CD14-positive monocyte (primary cell): ENCODE measurements around the gene NPFFR1. TPM values are rescaled to one million over a fixed set of nuclear protein-coding genes. Genes with fewer than 3 reads are reported as not detected.

Source experiments
- DNase-seq, 3 donors: peaks; one replicate each; pipeline ENCODE4 v3.0.0-alpha.2; 2011 to 2022
- H2AFZ ChIP-seq: 2 replicates; pipeline ENCODE4 v1.6.0; 2012; ENCODE audit warnings: mild to moderate bottlenecking, low read depth, low read length, inconsistent platforms; ENCODE audit not compliant: insufficient read depth, poor library complexity, severe bottlenecking
- H3K27ac ChIP-seq, 2 donors: 1 replicate in 1 of 2; 2 replicates in 1 of 2; pipeline ENCODE4 v1.5.1; 2012 to 2013; ENCODE audit warnings: low read length in 2 of 2, control low read depth in 1 of 2, inconsistent platforms in 1 of 2, low read depth in 1 of 2, mild to moderate bottlenecking in 1 of 2
- H3K27me3 ChIP-seq, 2 donors: one replicate each; pipeline versions ENCODE4 v1.6.0 to v1.6.1; 2011 to 2013; ENCODE audit warnings: low read length in 2 of 2; ENCODE audit not compliant: control insufficient read depth in 2 of 2, insufficient read depth in 2 of 2
- H3K36me3 ChIP-seq, 2 donors: replicated peaks in 1 of 2; 1 replicate in 1 of 2; 2 replicates in 1 of 2; pipeline versions ENCODE4 v1.5.1 to v1.6.1; 2012 to 2013; ENCODE audit warnings: low read length in 2 of 2, control low read depth in 1 of 2, inconsistent platforms in 1 of 2, mild to moderate bottlenecking in 1 of 2; ENCODE audit not compliant: insufficient read depth in 2 of 2, control insufficient read depth in 1 of 2
- H3K4me1 ChIP-seq, 2 donors: 1 replicate in 1 of 2; 2 replicates in 1 of 2; pipeline versions ENCODE4 v1.5.1 to v1.6.1; 2012 to 2013; ENCODE audit warnings: low read length in 2 of 2, control low read depth in 1 of 2, inconsistent platforms in 1 of 2, mild to moderate bottlenecking in 1 of 2, moderate library complexity in 1 of 2; ENCODE audit not compliant: insufficient read depth in 2 of 2, control insufficient read depth in 1 of 2
- H3K4me2 ChIP-seq: replicated peaks from 2 replicates; pipeline ENCODE3; 2012; ENCODE audit warnings: low read length, moderate library complexity, mild to moderate bottlenecking; ENCODE audit not compliant: poor library complexity, severe bottlenecking; ENCODE audit errors: extremely low read depth
- H3K4me3 ChIP-seq, 3 experiments: fragments of 200-600 bp in 1 of 3; sonication (generic) in 1 of 3; replicated peaks in 1 of 3; 1 replicate in 2 of 3; 2 replicates in 1 of 3; pipeline ENCODE4 v1.5.1; 2011 to 2013; ENCODE audit warnings: low read length in 3 of 3, mild to moderate bottlenecking in 3 of 3, control low read depth in 2 of 3, low read depth in 2 of 3, inconsistent platforms in 1 of 3, moderate library complexity in 1 of 3
- H3K79me2 ChIP-seq: 2 replicates; pipeline ENCODE4 v1.6.0; 2012; ENCODE audit warnings: mild to moderate bottlenecking, control low read depth, inconsistent platforms, low read length, moderate library complexity; ENCODE audit not compliant: insufficient read depth
- H3K9ac ChIP-seq: 2 replicates; pipeline ENCODE4 v1.6.0; 2017; ENCODE audit warnings: low read length, mild to moderate bottlenecking; ENCODE audit not compliant: insufficient read depth, poor library complexity, severe bottlenecking
- H3K9me3 ChIP-seq, 2 donors: replicated peaks in 1 of 2; 1 replicate in 1 of 2; 2 replicates in 1 of 2; pipeline versions ENCODE4 v1.5.1 to v1.6.1; 2012 to 2013; ENCODE audit warnings: low read length in 2 of 2, control low read depth in 1 of 2; ENCODE audit not compliant: control insufficient read depth in 1 of 2, insufficient read depth in 1 of 2
- H4K20me1 ChIP-seq: 2 replicates; pipeline ENCODE4 v1.6.0; 2012; ENCODE audit warnings: mild to moderate bottlenecking, low read length, control low read depth, moderate library complexity; ENCODE audit not compliant: insufficient read depth
- H3K27ac Mint-ChIP-seq, 7 donors: one replicate each; pipeline ENCODE4 v1.8.0; 2020; ENCODE audit warnings: mild to moderate bottlenecking in 7 of 7, mixed read lengths in 7 of 7, moderate library complexity in 6 of 7, inconsistent platforms in 2 of 7
- H3K27me3 Mint-ChIP-seq, 3 donors: one replicate each; pipeline ENCODE4 v1.8.0; 2021 to 2022; ENCODE audit warnings: low read depth in 3 of 3, mild to moderate bottlenecking in 3 of 3, mixed read lengths in 3 of 3, moderate library complexity in 3 of 3, inconsistent platforms in 1 of 3
- H3K36me3 Mint-ChIP-seq, 2 donors: one replicate each; pipeline ENCODE4 v1.8.0; 2020; ENCODE audit warnings: mixed read lengths in 2 of 2, inconsistent platforms in 1 of 2, mild to moderate bottlenecking in 1 of 2
- H3K4me1 Mint-ChIP-seq: one replicate; pipeline ENCODE4 v1.8.0; 2020; ENCODE audit warnings: mild to moderate bottlenecking, mixed read lengths
- H3K4me3 Mint-ChIP-seq, 2 donors: one replicate each; pipeline ENCODE4 v1.8.0; 2020; ENCODE audit warnings: mild to moderate bottlenecking in 2 of 2, mixed read lengths in 2 of 2, moderate library complexity in 1 of 2
- H3K9me3 Mint-ChIP-seq, 7 donors: one replicate each; pipeline ENCODE4 v1.8.0; 2020 to 2022; ENCODE audit warnings: mixed read lengths in 7 of 7, mild to moderate bottlenecking in 6 of 7, moderate library complexity in 6 of 7, inconsistent platforms in 2 of 7
- WGBS: methylation state at CpG from one replicate; pipeline ENCODE4 v1.1.5; 2013; ENCODE audit warnings: missing lambda C conversion rate; ENCODE audit not compliant: insufficient coverage; 5-methylcytosine and 5-hydroxymethylcytosine counted together
- intact Hi-C, 2 donors: fragments of 100-400 bp; cut with micrococcal nuclease; formaldehyde crosslinking; loops; one replicate each; pipeline versions ENCODE4 v1.15.0 to v1.15.1; 2023
- polyA plus RNA-seq, 3 donors: library from polyadenylated mRNA; depleted of rRNA in 1 of 3; unstranded in 2 of 3; stranded (reverse) in 1 of 3; fragments of 300-500 nt in 2 of 3; fragments of >200 nt in 1 of 3; fragmentation: Illumina TruSeq in 2 of 3; gene quantifications; 1 replicate in 2 of 3; 2 replicates in 1 of 3; pipeline ENCODE4 v1.2.3, GENCODE V29; 2012 to 2021
- TF ChIP-seq, protein P1 (sequence below): fragments of 200-600 bp; IDR thresholded peaks from one replicate; pipeline ENCODE4 v1.8.0; 2022; ENCODE audit warnings: antibody characterized with exemption, mild to moderate bottlenecking

Gene NPFFR1
- polyA plus RNA-seq, 3 donors: 0.03 TPM; not detected in 2

- intact Hi-C loops: no loop called here
- no peak overlapping the region for H3K27ac Mint-ChIP-seq
- peaks cover 0 to 2% (median 0%) of the 10 kb centered on the region in 7 donors for H3K9me3 Mint-ChIP-seq
- peaks cover 32 to 35% of the 10 kb centered on the region in 2 donors for H3K4me1 ChIP-seq
- no peak overlapping the region for H3K4me2 ChIP-seq
- no peaks in the 10 kb centered on the region for H3K36me3 ChIP-seq
- H3K27ac ChIP-seq: no peak overlapping the region
- H3K36me3 Mint-ChIP-seq: peaks cover 15 to 18% of the 10 kb centered on the region in 2 donors
- H3K9ac ChIP-seq: no peak overlapping the region
- H3K27me3 Mint-ChIP-seq: peaks cover 29 to 43% (median 30%) of the 10 kb centered on the region in 3 donors
- H3K27me3 ChIP-seq: peaks cover 0 to 27% of the 10 kb centered on the region in 2 donors
- TF ChIP-seq, protein P1, sequence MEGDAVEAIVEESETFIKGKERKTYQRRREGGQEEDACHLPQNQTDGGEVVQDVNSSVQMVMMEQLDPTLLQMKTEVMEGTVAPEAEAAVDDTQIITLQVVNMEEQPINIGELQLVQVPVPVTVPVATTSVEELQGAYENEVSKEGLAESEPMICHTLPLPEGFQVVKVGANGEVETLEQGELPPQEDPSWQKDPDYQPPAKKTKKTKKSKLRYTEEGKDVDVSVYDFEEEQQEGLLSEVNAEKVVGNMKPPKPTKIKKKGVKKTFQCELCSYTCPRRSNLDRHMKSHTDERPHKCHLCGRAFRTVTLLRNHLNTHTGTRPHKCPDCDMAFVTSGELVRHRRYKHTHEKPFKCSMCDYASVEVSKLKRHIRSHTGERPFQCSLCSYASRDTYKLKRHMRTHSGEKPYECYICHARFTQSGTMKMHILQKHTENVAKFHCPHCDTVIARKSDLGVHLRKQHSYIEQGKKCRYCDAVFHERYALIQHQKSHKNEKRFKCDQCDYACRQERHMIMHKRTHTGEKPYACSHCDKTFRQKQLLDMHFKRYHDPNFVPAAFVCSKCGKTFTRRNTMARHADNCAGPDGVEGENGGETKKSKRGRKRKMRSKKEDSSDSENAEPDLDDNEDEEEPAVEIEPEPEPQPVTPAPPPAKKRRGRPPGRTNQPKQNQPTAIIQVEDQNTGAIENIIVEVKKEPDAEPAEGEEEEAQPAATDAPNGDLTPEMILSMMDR: no peak
- H3K79me2 ChIP-seq: no peaks in the 10 kb centered on the region
- no peak overlapping the region for H2AFZ ChIP-seq
- WGBS: 100% methylated on average over 1 of the region's 5 CpGs
- no peaks in the 10 kb centered on the region for H3K9me3 ChIP-seq
- no peak overlapping the region for H3K4me3 ChIP-seq
- H4K20me1 ChIP-seq: peaks cover 4% of the 10 kb centered on the region
- H3K4me3 Mint-ChIP-seq: no peak overlapping the region
- H3K4me1 Mint-ChIP-seq: peaks cover 34% of the 10 kb centered on the region
- no peak for DNase-seq
These were observed 36.9 kb upstream of the NPFFR1 start for GRCh38 chr10:70320751-70321150.

DNA sequence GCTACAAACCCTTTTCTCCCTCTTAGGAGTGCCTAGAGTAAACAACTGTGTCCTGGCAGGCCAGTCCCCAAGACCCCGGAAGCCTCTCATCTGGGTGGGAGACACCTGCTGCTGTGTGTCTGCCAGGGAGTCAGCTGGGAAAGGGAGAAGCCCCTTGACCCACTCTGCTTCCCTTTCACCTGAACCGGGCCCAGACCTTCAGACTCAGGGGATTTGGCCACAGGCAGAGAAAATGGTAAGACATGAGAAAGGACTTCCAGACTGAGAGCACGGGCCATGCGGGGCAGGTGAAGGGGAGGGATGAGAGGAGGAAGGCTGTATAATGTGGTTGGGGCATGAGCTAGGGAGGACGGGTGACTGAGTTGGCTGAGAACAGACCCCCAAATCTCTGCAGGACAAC, 36.0 kb upstream of the NPFFR1 start:
- Histone ChIP-seq H3K4me3 (no peak overlapping the region), H3K9me3 (no peaks in the 10 kb centered on the region), H2AFZ (no peak overlapping the region), H3K4me2 (no peak overlapping the region), H3K36me3 (no peaks in the 10 kb centered on the region), H3K4me1 (peaks cover 32 to 35% of the 10 kb centered on the region in 2 donors), H4K20me1 (peaks cover 4% of the 10 kb centered on the region), H3K27ac (no peak overlapping the region), H3K9ac (no peak overlapping the region), H3K79me2 (no peaks in the 10 kb centered on the region), H3K27me3 (peaks cover 0 to 24% of the 10 kb centered on the region in 2 donors)
- DNase-seq: no peak
- intact Hi-C loops: no loop called here
- H3K4me3 Mint-ChIP-seq: no peak overlapping the region
- H3K27me3 Mint-ChIP-seq: peaks cover 21 to 37% (median 27%) of the 10 kb centered on the region in 3 donors
- TF ChIP-seq, protein P1: no peak
- peaks cover 0 to 2% (median 0%) of the 10 kb centered on the region in 7 donors for H3K9me3 Mint-ChIP-seq
- peaks cover 37% of the 10 kb centered on the region for H3K4me1 Mint-ChIP-seq
- 86% methylated on average over 3 of the region's 5 CpGs for WGBS
- no peak overlapping the region for H3K27ac Mint-ChIP-seq
- H3K36me3 Mint-ChIP-seq: peaks cover 13 to 15% of the 10 kb centered on the region in 2 donors
